Measurements from ENCODE around the gene APOB. TPM values are rescaled to one million over a fixed set of nuclear protein-coding genes. Genes with fewer than 3 reads are reported as not detected.

The APOB gene
- total RNA-seq, 3 donors from 2014 or later: 3.2 to 5.6 (median 4.3) TPM

DNA sequence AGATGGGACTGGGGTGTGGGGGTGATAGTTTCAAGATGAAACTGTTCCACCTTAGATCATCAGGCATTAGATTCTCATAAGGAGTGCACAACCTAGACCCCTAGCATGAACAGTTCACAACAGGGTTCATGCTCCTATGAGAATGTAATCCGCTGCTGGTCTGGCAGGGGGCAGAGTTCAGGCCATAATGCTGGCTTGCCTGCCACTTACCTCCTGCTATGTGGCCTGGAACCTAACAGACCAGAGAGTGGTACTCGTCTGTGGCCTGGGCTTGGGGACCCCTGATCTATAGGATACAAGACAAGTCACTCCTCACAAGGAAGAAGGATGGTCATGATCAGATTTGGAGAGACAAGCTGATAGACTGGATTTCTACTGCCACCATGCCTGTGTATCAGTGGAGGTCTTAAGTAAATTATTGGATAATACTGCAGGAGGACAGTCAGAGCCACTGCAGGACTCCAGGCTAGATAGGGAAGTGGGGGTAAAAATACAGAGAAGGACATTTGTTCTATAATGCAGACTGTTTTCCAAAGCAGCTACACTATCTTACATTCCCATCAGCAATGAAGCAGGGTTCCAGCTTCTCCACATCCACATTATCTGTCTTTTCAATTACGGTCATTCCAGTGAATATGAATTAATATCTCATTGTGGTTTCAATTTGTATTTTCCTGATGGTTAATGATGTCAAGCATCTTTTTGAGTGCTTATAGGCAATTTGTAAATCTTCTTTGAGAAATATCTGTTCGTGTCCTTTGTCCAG, 28.8 kb upstream of the APOB start:
- Histone ChIP-seq H3K4me1 (no peaks in the 10 kb centered on the region), H3K27me3 (no peaks in the 10 kb centered on the region), H3K27ac (no peak overlapping the region), H3K36me3 (no peaks in the 10 kb centered on the region), H3K9me3 (peaks cover 0 to 2% of the 10 kb centered on the region in 2 donors), H3K4me3 (no peak overlapping the region)
- TF ChIP-seq POLR2AphosphoS5 (IDR thresholded peaks at IDR 0.05): no peak
- TF ChIP-seq POLR2A (IDR thresholded peaks at IDR 0.05): no peak
- TF ChIP-seq, protein P1, sequence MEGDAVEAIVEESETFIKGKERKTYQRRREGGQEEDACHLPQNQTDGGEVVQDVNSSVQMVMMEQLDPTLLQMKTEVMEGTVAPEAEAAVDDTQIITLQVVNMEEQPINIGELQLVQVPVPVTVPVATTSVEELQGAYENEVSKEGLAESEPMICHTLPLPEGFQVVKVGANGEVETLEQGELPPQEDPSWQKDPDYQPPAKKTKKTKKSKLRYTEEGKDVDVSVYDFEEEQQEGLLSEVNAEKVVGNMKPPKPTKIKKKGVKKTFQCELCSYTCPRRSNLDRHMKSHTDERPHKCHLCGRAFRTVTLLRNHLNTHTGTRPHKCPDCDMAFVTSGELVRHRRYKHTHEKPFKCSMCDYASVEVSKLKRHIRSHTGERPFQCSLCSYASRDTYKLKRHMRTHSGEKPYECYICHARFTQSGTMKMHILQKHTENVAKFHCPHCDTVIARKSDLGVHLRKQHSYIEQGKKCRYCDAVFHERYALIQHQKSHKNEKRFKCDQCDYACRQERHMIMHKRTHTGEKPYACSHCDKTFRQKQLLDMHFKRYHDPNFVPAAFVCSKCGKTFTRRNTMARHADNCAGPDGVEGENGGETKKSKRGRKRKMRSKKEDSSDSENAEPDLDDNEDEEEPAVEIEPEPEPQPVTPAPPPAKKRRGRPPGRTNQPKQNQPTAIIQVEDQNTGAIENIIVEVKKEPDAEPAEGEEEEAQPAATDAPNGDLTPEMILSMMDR (IDR thresholded peaks at IDR 0.05): no peak
- intact Hi-C loops (cut with DNase I; ENCODE audit: low total_unique reads): no loop called here
- no peak for DNase-seq (ENCODE audit: low spot score in 2 of 2)

DNA sequence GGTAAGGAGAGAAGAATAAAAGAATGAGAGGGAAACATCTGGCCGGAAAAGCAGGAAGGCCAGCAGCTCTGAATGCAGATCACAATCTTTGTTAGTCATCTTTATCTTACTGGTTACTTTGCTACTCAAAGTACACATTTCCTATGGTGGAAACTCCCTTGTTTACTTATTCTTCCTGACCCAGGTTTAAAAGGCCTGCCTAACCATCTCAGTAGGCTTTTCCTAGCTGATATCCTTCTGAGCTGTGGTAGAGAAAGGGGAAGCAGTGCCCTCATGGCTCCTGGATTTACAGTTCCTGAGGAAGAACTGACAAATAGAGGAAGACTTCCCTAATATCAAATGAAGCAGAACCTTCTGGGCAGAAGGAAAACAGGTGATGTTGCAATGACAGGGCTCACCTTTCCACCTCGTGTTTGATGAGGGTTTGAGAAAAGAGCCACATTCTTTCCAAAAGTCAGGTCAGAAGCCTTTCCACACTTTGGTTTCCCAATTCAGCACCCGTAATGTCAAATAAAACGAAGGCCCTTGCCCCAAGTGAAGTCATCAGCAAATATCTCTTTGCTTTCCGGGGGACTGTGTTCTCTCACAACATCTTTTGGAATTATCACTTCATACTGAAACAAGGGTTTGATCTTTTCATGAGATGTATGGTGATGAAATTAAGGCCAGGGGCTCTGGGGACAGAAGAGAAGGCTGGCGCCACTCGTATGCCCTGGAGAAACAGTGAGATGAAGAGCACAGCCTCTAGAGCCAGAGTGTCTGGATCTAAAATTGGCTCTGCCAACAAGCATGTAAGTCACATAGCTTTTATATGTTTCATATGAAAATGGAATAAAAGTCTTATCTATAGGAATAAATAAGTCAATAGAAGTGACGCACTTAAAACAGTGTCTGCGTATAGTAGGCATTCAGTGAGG, 26.7 kb upstream of the APOB start:
- no peak for DNase-seq (ENCODE audit: low spot score in 2 of 2)
- intact Hi-C loops (cut with DNase I; ENCODE audit: low total_unique reads): no loop called here
- Histone ChIP-seq H3K27ac (no peak overlapping the region), H3K27me3 (no peaks in the 10 kb centered on the region), H3K4me3 (no peak overlapping the region), H3K4me1 (no peaks in the 10 kb centered on the region), H3K36me3 (no peaks in the 10 kb centered on the region), H3K9me3 (no peaks in the 10 kb centered on the region)
- TF ChIP-seq POLR2AphosphoS5 (IDR thresholded peaks at IDR 0.05): no peak
- TF ChIP-seq POLR2A (IDR thresholded peaks at IDR 0.05): no peak
- TF ChIP-seq, protein P1 (IDR thresholded peaks at IDR 0.05): no peak

GRCh38 chr2:21069746-21070340, 26.0 kb upstream of the APOB start:
- no peak for DNase-seq (ENCODE audit: low spot score in 2 of 2)
- Histone ChIP-seq H3K9me3 (no peaks in the 10 kb centered on the region), H3K4me3 (no peak overlapping the region), H3K4me1 (no peaks in the 10 kb centered on the region), H3K27ac (no peak overlapping the region), H3K27me3 (no peaks in the 10 kb centered on the region), H3K36me3 (no peaks in the 10 kb centered on the region)
- no peak for TF ChIP-seq POLR2A (IDR thresholded peaks at IDR 0.05)
- intact Hi-C loops (cut with DNase I; ENCODE audit: low total_unique reads): no loop called here

- intact Hi-C loops (cut with DNase I; ENCODE audit: low total_unique reads): no loop called here
- Histone ChIP-seq H3K4me3 (no peak overlapping the region), H3K27me3 (no peaks in the 10 kb centered on the region), H3K27ac (no peak overlapping the region), H3K9me3 (no peaks in the 10 kb centered on the region), H3K36me3 (no peaks in the 10 kb centered on the region), H3K4me1 (no peaks in the 10 kb centered on the region)
- no peak for TF ChIP-seq POLR2A (IDR thresholded peaks at IDR 0.05)
- TF ChIP-seq, protein P1 (IDR thresholded peaks at IDR 0.05): no peak
- TF ChIP-seq POLR2AphosphoS5 (IDR thresholded peaks at IDR 0.05): no peak
- no peak for DNase-seq (ENCODE audit: low spot score in 2 of 2)
These were observed 24.1 kb upstream of the APOB start for GRCh38 chr2:21067859-21068537.

DNA sequence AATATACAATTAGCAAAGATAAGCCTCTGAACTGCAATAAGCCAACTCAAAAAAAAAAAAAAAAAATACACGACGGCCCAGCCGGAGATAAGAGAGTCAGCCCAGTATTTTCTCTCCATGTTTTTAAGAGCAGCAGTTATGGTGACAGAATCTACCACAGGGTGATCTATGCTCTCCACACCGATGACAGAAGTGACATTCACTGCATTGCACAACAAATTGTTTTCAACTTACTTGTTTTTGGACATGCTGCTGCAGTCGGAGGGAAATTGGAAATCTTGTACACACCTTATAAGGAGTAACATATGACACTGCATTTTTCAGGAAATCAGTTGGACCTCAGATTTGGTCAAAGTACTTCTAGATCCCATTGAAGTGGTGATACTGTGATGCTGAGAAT, 23.3 kb upstream of the APOB start:
- no peak for DNase-seq (ENCODE audit: low spot score in 2 of 2)
- TF ChIP-seq, protein P1 (IDR thresholded peaks at IDR 0.05): no peak
- TF ChIP-seq POLR2A (IDR thresholded peaks at IDR 0.05): no peak
- no peak for TF ChIP-seq POLR2AphosphoS5 (IDR thresholded peaks at IDR 0.05)
- intact Hi-C loops (cut with DNase I; ENCODE audit: low total_unique reads): no loop called here

More for the DNA sequence above, 23.3 kb upstream of the APOB start:
- no peak overlapping the region for H3K4me3 ChIP-seq
- H3K27ac ChIP-seq: no peak overlapping the region
- H3K4me1 ChIP-seq: no peaks in the 10 kb centered on the region
- H3K27me3 ChIP-seq: no peaks in the 10 kb centered on the region
- H3K36me3 ChIP-seq: no peaks in the 10 kb centered on the region
- no peaks in the 10 kb centered on the region for H3K9me3 ChIP-seq

Measured in breast epithelium (tissue), 4 donors.